HL-60 (cell line): ENCODE measurements around the gene MYMX.

Experiments used
- DNase-seq, 2 experiments: peaks; one replicate each; pipeline ENCODE4 v3.0.0-alpha.2; 2010 to 2020; ENCODE audit warnings: low read depth in 1 of 2, low spot score in 1 of 2
- H3K27ac ChIP-seq: fragments of 250-450 bp; sonication (Bioruptor Pico); replicated peaks from 2 replicates; pipeline ENCODE4 v1.5.1; 2020; ENCODE audit warnings: mild to moderate bottlenecking, moderate library complexity
- H3K27me3 ChIP-seq: fragments of 250-450 bp; sonication (Bioruptor Pico); 2 replicates; pipeline ENCODE4 v1.5.1; 2021; ENCODE audit warnings: mild to moderate bottlenecking, moderate library complexity; ENCODE audit not compliant: insufficient read depth, poor library complexity, severe bottlenecking
- H3K4me3 ChIP-seq: replicated peaks from 2 replicates; pipeline ENCODE4 v1.5.1; 2011; ENCODE audit warnings: mild to moderate bottlenecking, control low read depth, low read length; ENCODE audit not compliant: insufficient read depth
- GABPA ChIP-seq: IDR thresholded peaks from 2 replicates; pipeline ENCODE4 v1.6.1; 2012; ENCODE audit warnings: low read depth
- POLR2AphosphoS5 ChIP-seq: IDR thresholded peaks from 2 replicates; pipeline ENCODE4 v1.6.1; 2012; ENCODE audit warnings: low read depth
- SPI1 ChIP-seq: IDR thresholded peaks from 2 replicates; pipeline ENCODE4 v1.6.1; 2012; ENCODE audit warnings: low read depth, mild to moderate bottlenecking, borderline replicate concordance
- TF ChIP-seq, protein P1 (sequence below): IDR thresholded peaks from 2 replicates; pipeline ENCODE4 v1.6.1; 2012; ENCODE audit warnings: low read depth; ENCODE audit not compliant: insufficient replicate concordance
- TF ChIP-seq, protein P2 (sequence below): IDR thresholded peaks from one replicate; pipeline ENCODE4 v1.5.1; 2011; ENCODE audit warnings: low read length, control low read depth, inconsistent platforms; ENCODE audit not compliant: insufficient read depth

The MYMX gene

DNA sequence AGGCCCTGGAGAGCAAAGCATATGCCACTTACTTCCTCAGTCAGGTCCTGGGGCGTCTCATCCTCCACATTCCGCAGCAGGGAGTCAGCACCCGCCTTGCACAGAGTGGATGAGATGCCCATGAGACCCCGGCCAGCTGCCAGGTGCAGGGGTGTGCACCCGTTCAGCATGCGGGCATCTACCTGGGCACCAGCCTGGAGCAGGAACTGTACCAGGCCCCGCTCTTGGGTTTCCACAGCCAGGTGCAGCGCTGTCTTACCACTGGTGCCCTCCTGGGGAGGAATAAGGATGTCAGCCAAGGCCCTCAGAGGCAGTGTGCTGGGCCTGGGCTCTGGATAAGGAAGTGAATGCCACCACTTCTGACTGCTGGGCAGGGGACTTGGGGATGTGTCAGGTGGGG, 43.3 kb downstream of the MYMX start:
- no peak for DNase-seq
- TF ChIP-seq, protein P1, sequence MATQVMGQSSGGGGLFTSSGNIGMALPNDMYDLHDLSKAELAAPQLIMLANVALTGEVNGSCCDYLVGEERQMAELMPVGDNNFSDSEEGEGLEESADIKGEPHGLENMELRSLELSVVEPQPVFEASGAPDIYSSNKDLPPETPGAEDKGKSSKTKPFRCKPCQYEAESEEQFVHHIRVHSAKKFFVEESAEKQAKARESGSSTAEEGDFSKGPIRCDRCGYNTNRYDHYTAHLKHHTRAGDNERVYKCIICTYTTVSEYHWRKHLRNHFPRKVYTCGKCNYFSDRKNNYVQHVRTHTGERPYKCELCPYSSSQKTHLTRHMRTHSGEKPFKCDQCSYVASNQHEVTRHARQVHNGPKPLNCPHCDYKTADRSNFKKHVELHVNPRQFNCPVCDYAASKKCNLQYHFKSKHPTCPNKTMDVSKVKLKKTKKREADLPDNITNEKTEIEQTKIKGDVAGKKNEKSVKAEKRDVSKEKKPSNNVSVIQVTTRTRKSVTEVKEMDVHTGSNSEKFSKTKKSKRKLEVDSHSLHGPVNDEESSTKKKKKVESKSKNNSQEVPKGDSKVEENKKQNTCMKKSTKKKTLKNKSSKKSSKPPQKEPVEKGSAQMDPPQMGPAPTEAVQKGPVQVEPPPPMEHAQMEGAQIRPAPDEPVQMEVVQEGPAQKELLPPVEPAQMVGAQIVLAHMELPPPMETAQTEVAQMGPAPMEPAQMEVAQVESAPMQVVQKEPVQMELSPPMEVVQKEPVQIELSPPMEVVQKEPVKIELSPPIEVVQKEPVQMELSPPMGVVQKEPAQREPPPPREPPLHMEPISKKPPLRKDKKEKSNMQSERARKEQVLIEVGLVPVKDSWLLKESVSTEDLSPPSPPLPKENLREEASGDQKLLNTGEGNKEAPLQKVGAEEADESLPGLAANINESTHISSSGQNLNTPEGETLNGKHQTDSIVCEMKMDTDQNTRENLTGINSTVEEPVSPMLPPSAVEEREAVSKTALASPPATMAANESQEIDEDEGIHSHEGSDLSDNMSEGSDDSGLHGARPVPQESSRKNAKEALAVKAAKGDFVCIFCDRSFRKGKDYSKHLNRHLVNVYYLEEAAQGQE, result no peak
- TF ChIP-seq SPI1, result no peak
- TF ChIP-seq POLR2AphosphoS5, result no peak
- no peak for TF ChIP-seq GABPA
- TF ChIP-seq, protein P2, sequence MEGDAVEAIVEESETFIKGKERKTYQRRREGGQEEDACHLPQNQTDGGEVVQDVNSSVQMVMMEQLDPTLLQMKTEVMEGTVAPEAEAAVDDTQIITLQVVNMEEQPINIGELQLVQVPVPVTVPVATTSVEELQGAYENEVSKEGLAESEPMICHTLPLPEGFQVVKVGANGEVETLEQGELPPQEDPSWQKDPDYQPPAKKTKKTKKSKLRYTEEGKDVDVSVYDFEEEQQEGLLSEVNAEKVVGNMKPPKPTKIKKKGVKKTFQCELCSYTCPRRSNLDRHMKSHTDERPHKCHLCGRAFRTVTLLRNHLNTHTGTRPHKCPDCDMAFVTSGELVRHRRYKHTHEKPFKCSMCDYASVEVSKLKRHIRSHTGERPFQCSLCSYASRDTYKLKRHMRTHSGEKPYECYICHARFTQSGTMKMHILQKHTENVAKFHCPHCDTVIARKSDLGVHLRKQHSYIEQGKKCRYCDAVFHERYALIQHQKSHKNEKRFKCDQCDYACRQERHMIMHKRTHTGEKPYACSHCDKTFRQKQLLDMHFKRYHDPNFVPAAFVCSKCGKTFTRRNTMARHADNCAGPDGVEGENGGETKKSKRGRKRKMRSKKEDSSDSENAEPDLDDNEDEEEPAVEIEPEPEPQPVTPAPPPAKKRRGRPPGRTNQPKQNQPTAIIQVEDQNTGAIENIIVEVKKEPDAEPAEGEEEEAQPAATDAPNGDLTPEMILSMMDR, result no peak
- Histone ChIP-seq H3K27me3 (no peaks in the 10 kb centered on the region), H3K4me3 (no peak overlapping the region), H3K27ac (no peak overlapping the region)

DNA sequence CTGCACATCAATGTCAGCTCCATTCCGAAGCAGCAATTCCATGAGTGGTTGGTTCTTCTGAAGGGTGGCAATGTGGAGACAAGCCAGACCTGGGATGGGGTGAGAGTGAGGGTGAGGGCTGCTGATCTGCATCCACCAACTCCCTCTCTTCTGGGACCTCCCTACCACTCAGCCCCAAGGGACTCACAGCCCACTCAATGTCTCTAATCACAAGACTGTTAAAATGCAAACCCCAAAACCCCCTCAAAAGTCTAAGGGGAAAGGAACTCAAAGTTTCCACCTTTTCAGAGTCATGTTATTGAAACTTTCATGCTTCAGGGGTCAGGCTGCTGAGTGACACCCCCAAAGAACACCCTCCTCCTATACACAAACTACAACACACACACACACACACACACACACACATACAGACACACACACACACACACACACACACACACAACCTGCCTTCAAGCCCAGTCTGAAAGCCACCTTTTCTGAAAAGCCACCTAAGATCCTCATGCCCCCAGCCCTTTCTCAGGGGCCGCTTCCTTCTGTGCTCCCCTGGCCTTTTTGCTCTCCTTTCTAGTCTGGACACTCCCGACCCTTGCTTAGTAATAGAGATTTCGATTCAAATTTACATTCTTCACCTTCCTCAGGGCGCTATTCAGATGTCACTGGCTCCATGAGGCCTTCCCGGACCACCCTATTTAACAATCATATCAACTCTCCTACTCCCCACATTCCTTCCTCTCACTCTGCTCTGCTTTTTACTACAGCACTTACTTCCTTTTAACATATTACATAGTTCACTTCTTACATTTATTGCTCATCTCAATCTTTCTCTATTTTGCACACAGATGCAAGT, 43.9 kb downstream of the MYMX start:
- H3K4me3 ChIP-seq, result no peak overlapping the region
- no peaks in the 10 kb centered on the region for H3K27me3 ChIP-seq
- DNase-seq, result no peak

DNA sequence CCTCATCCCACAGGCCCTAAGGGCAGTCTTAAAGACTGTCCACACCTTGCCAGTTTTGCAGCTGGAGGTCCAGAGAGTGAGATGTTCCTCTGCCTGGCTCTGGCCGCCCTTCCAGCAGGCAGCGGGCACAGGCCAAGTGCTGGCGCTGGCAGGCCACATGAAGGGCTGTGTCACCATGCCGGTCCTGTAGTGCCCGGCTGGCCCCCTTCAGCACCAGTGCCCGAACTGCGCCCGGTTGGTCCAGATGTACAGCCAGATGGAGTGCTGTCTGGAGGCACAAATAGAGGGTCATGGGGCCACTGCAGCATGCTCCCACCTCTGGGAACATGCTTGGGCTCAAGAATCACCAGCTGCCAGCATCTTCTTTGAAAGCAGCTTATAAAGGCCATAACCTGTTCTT, 44.9 kb downstream of the MYMX start:
- no peak for TF ChIP-seq GABPA
- TF ChIP-seq, protein P2, result no peak
- TF ChIP-seq SPI1, result no peak
- TF ChIP-seq POLR2AphosphoS5, result no peak
- TF ChIP-seq, protein P1, result no peak
- no peak overlapping the region for H3K4me3 ChIP-seq
- H3K27ac ChIP-seq, result no peak overlapping the region
- DNase-seq, result no peak
- H3K27me3 ChIP-seq, result no peaks in the 10 kb centered on the region

More for the DNA sequence above, 43.9 kb downstream of the MYMX start:
- TF ChIP-seq SPI1, result no peak
- TF ChIP-seq POLR2AphosphoS5, result no peak
- TF ChIP-seq GABPA, result no peak
- TF ChIP-seq, protein P1, result no peak
- TF ChIP-seq, protein P2, result no peak
- no peak overlapping the region for H3K27ac ChIP-seq
